Neural cell (in vitro differentiated cells): ENCODE results near the gene SERPINE2. TPM values are rescaled to one million over a fixed set of nuclear protein-coding genes. Genes with fewer than 3 reads are reported as not detected.
A peak's percentile ranks its signal among the peaks of the same experiment; 100 is the strongest.
"Not testable (repeated sequence)": the region's sequence is repeated elsewhere in the genome, so short reads cannot be mapped to it uniquely, and the experiment has no call there.

ENCODE experiments used
- H2AFZ ChIP-seq: fragments of 200-600, 300-800 bp; sonication (generic), shearing (Covaris generic); 2 replicates; pipeline ENCODE4 v1.6.0; 2014; ENCODE audit warnings: low read depth, mild to moderate bottlenecking, antibody characterized with exemption, low read length, moderate library complexity
- H3F3A ChIP-seq: fragments of 200-600 bp; shearing (Covaris generic); 2 replicates; pipeline ENCODE4 v1.6.1; 2016; ENCODE audit warnings: mild to moderate bottlenecking, moderate library complexity, mixed read lengths, antibody characterized with exemption, low read length; ENCODE audit not compliant: insufficient read depth, poor library complexity, severe bottlenecking
- H3K27ac ChIP-seq: fragments of 200-600, 300-800 bp; sonication (generic), shearing (Covaris generic); 2 replicates; pipeline ENCODE4 v1.5.1; 2014; ENCODE audit warnings: mild to moderate bottlenecking, low read length, moderate library complexity
- H3K27me3 ChIP-seq: fragments of 300-800, 200-600 bp; sonication (generic), shearing (Covaris generic); 2 replicates; pipeline ENCODE4 v1.6.0; 2014; ENCODE audit warnings: mild to moderate bottlenecking, low read depth, low read length, moderate library complexity; ENCODE audit not compliant: insufficient read depth
- H3K36me3 ChIP-seq: fragments of 300-800, 200-600 bp; sonication (generic), shearing (Covaris generic); 2 replicates; pipeline ENCODE4 v1.5.1; 2014; ENCODE audit warnings: mild to moderate bottlenecking, antibody characterized with exemption, low read length, moderate library complexity; ENCODE audit not compliant: insufficient read depth
- H3K4me2 ChIP-seq: fragments of 300-800, 200-600 bp; sonication (generic), shearing (Covaris generic); 2 replicates; pipeline ENCODE4 v1.6.0; 2014; ENCODE audit warnings: mild to moderate bottlenecking, low read length
- H3K4me3 ChIP-seq: fragments of 300-800, 200-600 bp; sonication (generic), shearing (Covaris generic); 2 replicates; pipeline ENCODE4 v1.5.1; 2014; ENCODE audit warnings: mild to moderate bottlenecking, low read length, moderate library complexity
- H3K79me2 ChIP-seq: fragments of 200-600 bp; shearing (Covaris generic); replicated peaks from 2 replicates; pipeline ENCODE4 v1.6.0; 2014; ENCODE audit warnings: mild to moderate bottlenecking, low read length, moderate library complexity; ENCODE audit not compliant: insufficient read depth
- H3K9ac ChIP-seq: fragments of 300-800, 200-600 bp; sonication (generic), shearing (Covaris generic); 2 replicates; pipeline ENCODE4 v1.6.1; 2016; ENCODE audit warnings: mild to moderate bottlenecking, low read length, mixed read lengths
- H3K9me2 ChIP-seq: fragments of 200-600 bp; shearing (Covaris generic); 2 replicates; pipeline ENCODE4 v1.6.1; 2016; ENCODE audit warnings: mild to moderate bottlenecking, low read length, mixed read lengths; ENCODE audit not compliant: insufficient read depth
- H3K9me3 ChIP-seq: fragments of 200-600, 300-800 bp; sonication (generic), shearing (Covaris generic); 2 replicates; pipeline ENCODE4 v1.6.1; 2016; ENCODE audit warnings: mild to moderate bottlenecking, mixed run types, low read length, moderate library complexity, mixed read lengths
- H4K20me1 ChIP-seq: fragments of 200-600 bp; shearing (Covaris generic); 2 replicates; pipeline ENCODE4 v1.6.1; 2016; ENCODE audit warnings: mild to moderate bottlenecking, mixed run types; ENCODE audit not compliant: insufficient read depth
- EP300 ChIP-seq: fragments of 450-650 bp; conservative IDR thresholded peaks from 2 replicates; pipeline ENCODE4 v1.6.1; 2014; ENCODE audit warnings: antibody characterized with exemption, mild to moderate bottlenecking, moderate library complexity; ENCODE audit not compliant: poor library complexity, severe bottlenecking
- EZH2 ChIP-seq: fragments of 200-600, 300-800 bp; shearing (Covaris generic), sonication (generic); IDR thresholded peaks from 2 replicates; pipeline ENCODE4 v1.6.1; 2014; ENCODE audit warnings: antibody characterized with exemption, low read length, borderline replicate concordance, mild to moderate bottlenecking; ENCODE audit not compliant: insufficient read depth, poor library complexity, severe bottlenecking
- MXI1 ChIP-seq: fragments of 450-650 bp; conservative IDR thresholded peaks from 2 replicates; pipeline ENCODE4 v1.6.1; 2014; ENCODE audit warnings: antibody characterized with exemption, mild to moderate bottlenecking; ENCODE audit not compliant: poor library complexity, severe bottlenecking
- POLR2AphosphoS5 ChIP-seq: IDR thresholded peaks from 2 replicates; pipeline ENCODE4 v1.6.1; 2012
- RAD21 ChIP-seq: fragments of 450-650 bp; conservative IDR thresholded peaks from 2 replicates; pipeline ENCODE4 v1.6.1; 2014; ENCODE audit warnings: antibody characterized with exemption, mild to moderate bottlenecking, moderate library complexity
- SMC3 ChIP-seq: fragments of 450-650 bp; conservative IDR thresholded peaks from 2 replicates; pipeline ENCODE4 v1.6.1; 2014; ENCODE audit warnings: antibody characterized with exemption, mild to moderate bottlenecking, moderate library complexity; ENCODE audit not compliant: poor library complexity
- TAF1 ChIP-seq: IDR thresholded peaks from 2 replicates; pipeline ENCODE4 v1.6.1; 2012; ENCODE audit warnings: low read depth
- polyA plus RNA-seq: library from polyadenylated mRNA; depleted of rRNA; stranded (reverse); fragments of >200 nt; gene quantifications from 2 replicates; pipeline ENCODE4 v1.2.3, GENCODE V29; 2014
- TF ChIP-seq, protein P1 (sequence below): fragments of 450-650 bp; IDR thresholded peaks from 2 replicates; pipeline ENCODE4 v1.5.1; 2014; ENCODE audit warnings: antibody characterized with exemption, mild to moderate bottlenecking, moderate library complexity; ENCODE audit not compliant: poor library complexity, severe bottlenecking
- TF ChIP-seq, protein P2 (sequence below): IDR thresholded peaks from 2 replicates; pipeline ENCODE4 v1.6.1; 2012; ENCODE audit warnings: borderline replicate concordance

SERPINE2 gene
- polyA plus RNA-seq, 1 donor from 2014 or later: 38.5 TPM

DNA sequence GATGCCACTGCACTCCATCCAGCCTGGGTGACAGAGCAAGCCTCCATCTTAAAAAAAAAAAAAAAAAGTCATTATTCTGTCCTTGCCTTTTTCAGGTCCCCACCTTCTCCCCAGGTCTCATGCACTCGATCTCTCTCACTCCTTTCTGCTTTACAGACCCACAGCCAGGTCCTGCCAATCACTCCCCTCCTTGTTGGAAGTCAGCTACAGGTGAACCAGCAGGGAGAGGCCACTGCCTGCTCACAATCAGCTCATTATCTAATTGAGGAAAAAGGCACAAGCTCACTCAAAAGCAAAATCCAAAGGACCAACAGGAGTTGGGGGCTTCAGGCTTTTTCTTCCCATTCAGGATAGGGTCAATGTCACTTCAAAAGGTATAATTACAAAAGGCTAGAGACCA, 96.0 kb downstream of the SERPINE2 start:
- peak overlapping the region; percentile 96 for H3K4me3 ChIP-seq
- H3K9me2 ChIP-seq: no peaks in the 10 kb centered on the region
- H3K9me3 ChIP-seq: no peaks in the 10 kb centered on the region
- no peak overlapping the region for H3K9ac ChIP-seq
- no peak overlapping the region for H3K4me2 ChIP-seq
- peaks cover 19% of the 10 kb centered on the region for H3K79me2 ChIP-seq
- no peaks in the 10 kb centered on the region for H4K20me1 ChIP-seq
- TF ChIP-seq, protein P1, sequence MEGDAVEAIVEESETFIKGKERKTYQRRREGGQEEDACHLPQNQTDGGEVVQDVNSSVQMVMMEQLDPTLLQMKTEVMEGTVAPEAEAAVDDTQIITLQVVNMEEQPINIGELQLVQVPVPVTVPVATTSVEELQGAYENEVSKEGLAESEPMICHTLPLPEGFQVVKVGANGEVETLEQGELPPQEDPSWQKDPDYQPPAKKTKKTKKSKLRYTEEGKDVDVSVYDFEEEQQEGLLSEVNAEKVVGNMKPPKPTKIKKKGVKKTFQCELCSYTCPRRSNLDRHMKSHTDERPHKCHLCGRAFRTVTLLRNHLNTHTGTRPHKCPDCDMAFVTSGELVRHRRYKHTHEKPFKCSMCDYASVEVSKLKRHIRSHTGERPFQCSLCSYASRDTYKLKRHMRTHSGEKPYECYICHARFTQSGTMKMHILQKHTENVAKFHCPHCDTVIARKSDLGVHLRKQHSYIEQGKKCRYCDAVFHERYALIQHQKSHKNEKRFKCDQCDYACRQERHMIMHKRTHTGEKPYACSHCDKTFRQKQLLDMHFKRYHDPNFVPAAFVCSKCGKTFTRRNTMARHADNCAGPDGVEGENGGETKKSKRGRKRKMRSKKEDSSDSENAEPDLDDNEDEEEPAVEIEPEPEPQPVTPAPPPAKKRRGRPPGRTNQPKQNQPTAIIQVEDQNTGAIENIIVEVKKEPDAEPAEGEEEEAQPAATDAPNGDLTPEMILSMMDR: no peak
- TF ChIP-seq EZH2 (no peak), TAF1 (no peak), MXI1 (no peak), POLR2AphosphoS5 (no peak), EP300 (no peak), SMC3 (no peak)
- TF ChIP-seq, protein P2, sequence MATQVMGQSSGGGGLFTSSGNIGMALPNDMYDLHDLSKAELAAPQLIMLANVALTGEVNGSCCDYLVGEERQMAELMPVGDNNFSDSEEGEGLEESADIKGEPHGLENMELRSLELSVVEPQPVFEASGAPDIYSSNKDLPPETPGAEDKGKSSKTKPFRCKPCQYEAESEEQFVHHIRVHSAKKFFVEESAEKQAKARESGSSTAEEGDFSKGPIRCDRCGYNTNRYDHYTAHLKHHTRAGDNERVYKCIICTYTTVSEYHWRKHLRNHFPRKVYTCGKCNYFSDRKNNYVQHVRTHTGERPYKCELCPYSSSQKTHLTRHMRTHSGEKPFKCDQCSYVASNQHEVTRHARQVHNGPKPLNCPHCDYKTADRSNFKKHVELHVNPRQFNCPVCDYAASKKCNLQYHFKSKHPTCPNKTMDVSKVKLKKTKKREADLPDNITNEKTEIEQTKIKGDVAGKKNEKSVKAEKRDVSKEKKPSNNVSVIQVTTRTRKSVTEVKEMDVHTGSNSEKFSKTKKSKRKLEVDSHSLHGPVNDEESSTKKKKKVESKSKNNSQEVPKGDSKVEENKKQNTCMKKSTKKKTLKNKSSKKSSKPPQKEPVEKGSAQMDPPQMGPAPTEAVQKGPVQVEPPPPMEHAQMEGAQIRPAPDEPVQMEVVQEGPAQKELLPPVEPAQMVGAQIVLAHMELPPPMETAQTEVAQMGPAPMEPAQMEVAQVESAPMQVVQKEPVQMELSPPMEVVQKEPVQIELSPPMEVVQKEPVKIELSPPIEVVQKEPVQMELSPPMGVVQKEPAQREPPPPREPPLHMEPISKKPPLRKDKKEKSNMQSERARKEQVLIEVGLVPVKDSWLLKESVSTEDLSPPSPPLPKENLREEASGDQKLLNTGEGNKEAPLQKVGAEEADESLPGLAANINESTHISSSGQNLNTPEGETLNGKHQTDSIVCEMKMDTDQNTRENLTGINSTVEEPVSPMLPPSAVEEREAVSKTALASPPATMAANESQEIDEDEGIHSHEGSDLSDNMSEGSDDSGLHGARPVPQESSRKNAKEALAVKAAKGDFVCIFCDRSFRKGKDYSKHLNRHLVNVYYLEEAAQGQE: no peak
- H3F3A ChIP-seq: no peaks in the 10 kb centered on the region
- H3K36me3 ChIP-seq: no peaks in the 10 kb centered on the region
- no peak overlapping the region for H2AFZ ChIP-seq
- H3K27ac ChIP-seq: no peak overlapping the region
- no peaks in the 10 kb centered on the region for H3K27me3 ChIP-seq

DNA sequence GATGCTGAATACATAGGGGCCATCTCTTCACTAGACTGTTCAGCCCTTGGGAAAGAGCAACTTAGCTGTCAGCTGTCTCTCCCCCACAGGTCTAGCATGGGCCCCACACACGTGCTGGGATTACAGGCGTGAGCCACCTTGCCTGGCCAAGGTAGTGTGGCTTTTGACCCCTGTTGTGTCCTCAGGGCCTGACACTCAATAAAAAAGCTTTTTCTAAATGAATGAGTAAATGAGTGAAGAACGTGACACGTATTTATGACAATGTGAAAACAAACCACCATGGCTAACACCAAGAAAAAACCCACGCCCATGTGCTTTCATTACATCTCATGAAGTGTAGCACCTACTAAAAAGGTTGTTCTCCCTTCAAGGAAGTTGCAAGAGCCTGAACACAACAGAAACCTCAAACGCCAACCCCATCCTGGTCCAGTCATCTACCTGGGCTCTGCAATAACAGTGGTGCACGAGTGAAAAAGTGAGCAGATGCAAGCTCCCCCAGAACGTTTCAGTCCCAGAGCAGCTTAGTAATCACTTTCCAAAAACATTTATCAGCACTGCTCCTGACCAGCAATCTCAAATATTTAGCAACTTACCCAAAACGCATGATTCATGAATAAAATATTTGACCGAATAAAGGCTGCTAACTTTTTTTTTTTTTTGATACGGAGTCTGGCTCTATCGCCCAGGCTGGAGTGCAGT, 97.4 kb downstream of the SERPINE2 start:
- no peak overlapping the region for H2AFZ ChIP-seq
- no peak overlapping the region for H3K27ac ChIP-seq
- TF ChIP-seq RAD21 (no peak), SMC3 (no peak), TAF1 (no peak), POLR2AphosphoS5 (no peak), EP300 (no peak), EZH2 (no peak)
- TF ChIP-seq, protein P1: no peak
- H3K36me3 ChIP-seq: no peaks in the 10 kb centered on the region
- no peaks in the 10 kb centered on the region for H3F3A ChIP-seq
- no peak overlapping the region for H3K9ac ChIP-seq
- no peak overlapping the region for H3K4me3 ChIP-seq
- H3K4me2 ChIP-seq: no peak overlapping the region
- H3K9me2 ChIP-seq: no peaks in the 10 kb centered on the region
- H3K27me3 ChIP-seq: no peaks in the 10 kb centered on the region
- no peaks in the 10 kb centered on the region for H3K9me3 ChIP-seq
- peaks cover 19% of the 10 kb centered on the region for H3K79me2 ChIP-seq
- no peaks in the 10 kb centered on the region for H4K20me1 ChIP-seq

DNA sequence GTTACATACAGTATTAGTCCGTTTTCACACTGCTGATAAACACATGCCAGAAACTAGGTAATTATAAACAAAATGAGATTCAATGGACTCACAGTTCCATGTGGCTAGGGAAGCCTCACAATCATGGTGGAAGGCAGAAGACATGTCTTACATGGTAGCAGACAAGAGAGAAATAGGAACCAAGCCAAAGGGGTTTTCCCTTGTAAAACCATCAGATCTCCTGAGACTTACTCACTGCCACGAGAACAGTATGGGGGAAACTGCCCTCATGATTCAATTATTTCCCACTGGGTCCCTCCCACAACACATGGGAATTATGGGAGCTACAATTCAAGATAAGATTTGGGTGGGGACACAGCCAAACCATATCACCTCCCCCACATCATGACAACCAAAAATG, 99.6 kb downstream of the SERPINE2 start:
- H3K4me3 ChIP-seq, H3K4me2 ChIP-seq, H4K20me1 ChIP-seq: not testable (repeated sequence)

More for the DNA sequence above, 99.6 kb downstream of the SERPINE2 start:
- H3K27me3 ChIP-seq, H3F3A ChIP-seq, H3K9me3 ChIP-seq, H3K36me3 ChIP-seq, H2AFZ ChIP-seq, H3K27ac ChIP-seq, H3K9ac ChIP-seq, H3K9me2 ChIP-seq: not testable (repeated sequence)
- H3K79me2 ChIP-seq: peaks cover 13% of the 10 kb centered on the region
